ENCODE measurements around the gene IGSF11. TPM values are rescaled to one million over a fixed set of nuclear protein-coding genes. Genes with fewer than 3 reads are reported as not detected.

IGSF11 gene
- total and polyA plus RNA-seq, 2 of the 4 experiments (the other 2 are of a cell fraction), result 0.18 TPM; not detected in 1

DNA sequence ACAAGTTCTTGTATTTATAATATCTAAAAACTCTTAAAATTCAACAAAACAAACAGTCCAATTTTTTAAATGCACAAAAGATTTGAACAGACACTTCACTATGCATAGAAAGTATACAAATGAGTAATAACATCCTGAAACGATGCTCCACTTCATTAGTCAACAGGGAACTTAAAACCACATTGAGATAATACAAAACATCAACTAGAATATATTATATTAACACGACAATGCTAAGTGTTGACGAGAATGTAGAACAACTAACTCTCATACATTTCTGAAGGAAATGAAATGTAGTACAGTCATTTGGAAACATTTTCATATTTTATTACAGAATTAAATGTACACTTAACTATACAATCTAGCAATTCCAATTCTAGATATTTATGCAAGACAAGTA lies 93.4 kb downstream of the IGSF11 start:
- H3K4me1 ChIP-seq (ENCODE audit: control insufficient read depth, insufficient read depth, low read length), result no peaks in the 10 kb centered on the region
- TF ChIP-seq MAFK (IDR thresholded peaks at IDR 0.05; ENCODE audit: low read depth, low read length) (no peak), CHD1 (IDR thresholded peaks at IDR 0.05; ENCODE audit: low read depth, low read length) (no peak), SMC3 (IDR thresholded peaks at IDR 0.05; ENCODE audit: low read depth, low read length) (no peak), FOS (IDR thresholded peaks at IDR 0.05; ENCODE audit: low read depth, low read length) (no peak), BHLHE40 (IDR thresholded peaks at IDR 0.05; ENCODE audit: low read depth, low read length) (no peak), NFE2L2 (IDR thresholded peaks at IDR 0.05; ENCODE audit: low read depth, low read length) (no peak), RFX5 (IDR thresholded peaks at IDR 0.05; ENCODE audit: low read depth, low read length) (no peak)
- TF ChIP-seq, protein P1, sequence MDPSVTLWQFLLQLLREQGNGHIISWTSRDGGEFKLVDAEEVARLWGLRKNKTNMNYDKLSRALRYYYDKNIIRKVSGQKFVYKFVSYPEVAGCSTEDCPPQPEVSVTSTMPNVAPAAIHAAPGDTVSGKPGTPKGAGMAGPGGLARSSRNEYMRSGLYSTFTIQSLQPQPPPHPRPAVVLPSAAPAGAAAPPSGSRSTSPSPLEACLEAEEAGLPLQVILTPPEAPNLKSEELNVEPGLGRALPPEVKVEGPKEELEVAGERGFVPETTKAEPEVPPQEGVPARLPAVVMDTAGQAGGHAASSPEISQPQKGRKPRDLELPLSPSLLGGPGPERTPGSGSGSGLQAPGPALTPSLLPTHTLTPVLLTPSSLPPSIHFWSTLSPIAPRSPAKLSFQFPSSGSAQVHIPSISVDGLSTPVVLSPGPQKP (IDR thresholded peaks at IDR 0.05; ENCODE audit: borderline replicate concordance, low read depth, low read length), result no peak
- TF ChIP-seq, protein P2, sequence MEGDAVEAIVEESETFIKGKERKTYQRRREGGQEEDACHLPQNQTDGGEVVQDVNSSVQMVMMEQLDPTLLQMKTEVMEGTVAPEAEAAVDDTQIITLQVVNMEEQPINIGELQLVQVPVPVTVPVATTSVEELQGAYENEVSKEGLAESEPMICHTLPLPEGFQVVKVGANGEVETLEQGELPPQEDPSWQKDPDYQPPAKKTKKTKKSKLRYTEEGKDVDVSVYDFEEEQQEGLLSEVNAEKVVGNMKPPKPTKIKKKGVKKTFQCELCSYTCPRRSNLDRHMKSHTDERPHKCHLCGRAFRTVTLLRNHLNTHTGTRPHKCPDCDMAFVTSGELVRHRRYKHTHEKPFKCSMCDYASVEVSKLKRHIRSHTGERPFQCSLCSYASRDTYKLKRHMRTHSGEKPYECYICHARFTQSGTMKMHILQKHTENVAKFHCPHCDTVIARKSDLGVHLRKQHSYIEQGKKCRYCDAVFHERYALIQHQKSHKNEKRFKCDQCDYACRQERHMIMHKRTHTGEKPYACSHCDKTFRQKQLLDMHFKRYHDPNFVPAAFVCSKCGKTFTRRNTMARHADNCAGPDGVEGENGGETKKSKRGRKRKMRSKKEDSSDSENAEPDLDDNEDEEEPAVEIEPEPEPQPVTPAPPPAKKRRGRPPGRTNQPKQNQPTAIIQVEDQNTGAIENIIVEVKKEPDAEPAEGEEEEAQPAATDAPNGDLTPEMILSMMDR (conservative IDR thresholded peaks at IDR 0.05; ENCODE audit: low read depth, low read length), result no peak
- H3K9me3 ChIP-seq (ENCODE audit: control insufficient read depth, insufficient read depth, low read length), result no peaks in the 10 kb centered on the region
- no peak overlapping the region for H3K27ac ChIP-seq (ENCODE audit: insufficient read depth, low read length)
- H3K14ac ChIP-seq (replicated peaks; ENCODE audit: low read depth, low read length), result no peak overlapping the region
- in situ Hi-C loops (cut with MboI; ENCODE audit: low sequenced_read_pairs) (no loop called here), dilution Hi-C loops (cut with HindIII; ENCODE audit: low sequenced_read_pairs, unreplicated experiment) (no loop called here), intact Hi-C loops (cut with micrococcal nuclease) (no loop called here)
- no peak overlapping the region for H3K4me2 ChIP-seq (ENCODE audit: low read depth, low read length)
- H2BK120ac ChIP-seq (ENCODE audit: low read depth, low read length), result no peak overlapping the region
- H3K27me3 ChIP-seq (ENCODE audit: control insufficient read depth, insufficient read depth, low read length), result no peaks in the 10 kb centered on the region
- no peak overlapping the region for H2BK5ac ChIP-seq (ENCODE audit: low read depth, low read length, poor library complexity, severe bottlenecking)
- no peak overlapping the region for H2AK5ac ChIP-seq (ENCODE audit: low read depth, low read length)
- H3K36me3 ChIP-seq (ENCODE audit: control insufficient read depth, insufficient read depth, low read length), result no peaks in the 10 kb centered on the region
- H2AFZ ChIP-seq (replicated peaks; ENCODE audit: low read length, poor library complexity), result no peak overlapping the region
- DNase-seq (no peak), ATAC-seq (ENCODE audit: low read depth) (no peak)
- H4K20me1 ChIP-seq (ENCODE audit: insufficient read depth, low read length), result no peaks in the 10 kb centered on the region
- H3K23ac ChIP-seq (ENCODE audit: low read depth, low read length), result no peak overlapping the region
- H3K4ac ChIP-seq (ENCODE audit: low read depth, low read length), result no peak overlapping the region
- H2BK15ac ChIP-seq (ENCODE audit: low read depth, low read length), result no peak overlapping the region
- H3K4me3 ChIP-seq (ENCODE audit: insufficient read depth, low read depth, low read length), result no peak overlapping the region
- no peak overlapping the region for H3K18ac ChIP-seq (ENCODE audit: low read depth, low read length)
- ChIA-PET CTCF (no interaction called here), POLR2A (ENCODE audit: unreplicated experiment) (no interaction called here)
- no peak overlapping the region for H3K9ac ChIP-seq (ENCODE audit: low read depth, low read length)
- H3K79me1 ChIP-seq (ENCODE audit: low read depth in 1 of 2, low read length in 2 of 2), result no peaks in the 10 kb centered on the region
- no CpG with 5 or more reads among the region's 3 CpGs for WGBS, 2 experiments (ENCODE audit: extremely low coverage in 2 of 2, insufficient read length in 1 of 2)
- no peak overlapping the region for H4K91ac ChIP-seq (ENCODE audit: insufficient read depth, low read depth, low read length)
- no peak overlapping the region for H2BK20ac ChIP-seq (ENCODE audit: low read depth, low read length)
- H2AK9ac ChIP-seq (replicated peaks; ENCODE audit: low read depth, low read length, poor library complexity), result no peak overlapping the region
- H3K56ac ChIP-seq (ENCODE audit: extremely low read depth, insufficient read depth, low read length), result no peak overlapping the region
- no peaks in the 10 kb centered on the region for H3K9me1 ChIP-seq (ENCODE audit: insufficient read depth, low read length)
- BruUV-seq (replicated peaks), result no TSS peak
- no peak overlapping the region for H4K5ac ChIP-seq (ENCODE audit: low read depth, low read length)
- H4K8ac ChIP-seq (ENCODE audit: low read depth in 2 of 2, low read length in 2 of 2), result no peak overlapping the region
